Activated CD8-positive, alpha-beta memory T cell treated with anti-CD3 and anti-CD28 coated beads for 48 hours (primary cell): ENCODE results near the gene CKAP2L.

Experiments used
- DNase-seq, 3 experiments: peaks; one replicate each; pipeline ENCODE4 v3.0.0-alpha.2; 2020; ENCODE audit warnings: low read depth in 2 of 3, low spot score in 2 of 3

CKAP2L gene

GRCh38 chr2:112764071-112765044, at the start of gene CKAP2L:
Gene CKAP2L, minus strand, starts transcription at chr2:112764609. Its CDS starts 11 bp downstream, at chr2:112764598.
- DNase-seq, result peak; percentile 74 to 88 (median 82)

- DNase-seq, result no peak
Observed at GRCh38 chr2:112813280-112813966, 49.0 kb upstream of the CKAP2L start.

- DNase-seq, result no peak
Observed at GRCh38 chr2:112812318-112813267, 48.2 kb upstream of the CKAP2L start.

- DNase-seq, result no peak
Observed at GRCh38 chr2:112811841-112812306, 47.5 kb upstream of the CKAP2L start.

- DNase-seq, result no peak
Observed at GRCh38 chr2:112811276-112811831, 46.9 kb upstream of the CKAP2L start.

GRCh38 chr2:112809112-112809511, 44.7 kb upstream of the CKAP2L start:
- no peak for DNase-seq

- DNase-seq, result no peak
Observed at GRCh38 chr2:112807233-112807807, 42.9 kb upstream of the CKAP2L start.

GRCh38 chr2:112805542-112805941, 41.1 kb upstream of the CKAP2L start:
- no peak for DNase-seq

- no peak for DNase-seq
Observed at GRCh38 chr2:112803691-112804521, 39.5 kb upstream of the CKAP2L start.

GRCh38 chr2:112800881-112801583, 36.6 kb upstream of the CKAP2L start:
- DNase-seq, result no peak

- DNase-seq, result no peak
Observed at GRCh38 chr2:112798979-112799975, 34.9 kb upstream of the CKAP2L start.

GRCh38 chr2:112796486-112796885, 32.1 kb upstream of the CKAP2L start:
- no peak for DNase-seq

- DNase-seq, result no peak
Observed at GRCh38 chr2:112795774-112796173, 31.4 kb upstream of the CKAP2L start.

- DNase-seq, result no peak
Observed at GRCh38 chr2:112794841-112795240, 30.4 kb upstream of the CKAP2L start.

GRCh38 chr2:112794131-112794733, 29.8 kb upstream of the CKAP2L start:
- DNase-seq, result peak in 1 of 3 experiments; percentile 18

- DNase-seq, result no peak
Observed at GRCh38 chr2:112793449-112793978, 29.1 kb upstream of the CKAP2L start.

- DNase-seq, result no peak
Observed at GRCh38 chr2:112792419-112792818, 28.0 kb upstream of the CKAP2L start.
